ENCODE data around the gene FBXW4.

Gene FBXW4

DNA sequence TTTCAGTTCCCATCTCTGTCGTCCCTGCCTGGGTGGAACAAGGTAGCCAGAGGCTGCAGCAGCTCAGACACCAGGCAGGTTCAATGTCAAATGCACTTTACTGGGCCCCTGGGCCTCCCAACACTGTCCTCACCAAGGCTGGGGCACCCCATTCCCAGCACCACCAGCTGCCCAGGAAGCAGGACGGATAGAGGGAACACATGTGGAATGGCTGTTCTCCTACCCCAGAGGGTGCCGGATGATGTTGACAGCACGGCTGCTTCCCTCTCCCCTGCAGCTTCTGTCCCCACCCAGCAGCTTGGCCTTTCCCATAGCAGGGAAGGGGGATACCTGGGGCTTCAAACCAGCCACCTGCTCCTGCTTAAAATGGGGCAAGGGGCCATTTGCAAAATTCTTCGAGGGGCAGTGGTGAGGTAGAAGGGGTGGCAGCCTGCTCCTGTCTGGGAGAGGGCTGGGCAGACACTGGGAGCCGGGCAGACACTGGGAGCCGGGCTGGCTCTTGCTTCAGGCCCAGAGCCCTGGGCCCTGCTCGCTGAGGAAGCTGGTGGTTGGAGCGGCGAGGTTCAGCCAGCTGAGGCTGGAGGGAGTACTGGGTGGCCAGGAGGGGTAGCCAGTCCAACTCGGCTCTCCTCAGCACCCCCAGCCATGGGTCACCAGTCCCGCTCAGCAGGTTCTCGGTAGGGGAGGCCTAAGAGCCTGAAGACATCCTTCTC, 116.0 kb downstream of the FBXW4 start:
- DNase-seq = no peak

DNA sequence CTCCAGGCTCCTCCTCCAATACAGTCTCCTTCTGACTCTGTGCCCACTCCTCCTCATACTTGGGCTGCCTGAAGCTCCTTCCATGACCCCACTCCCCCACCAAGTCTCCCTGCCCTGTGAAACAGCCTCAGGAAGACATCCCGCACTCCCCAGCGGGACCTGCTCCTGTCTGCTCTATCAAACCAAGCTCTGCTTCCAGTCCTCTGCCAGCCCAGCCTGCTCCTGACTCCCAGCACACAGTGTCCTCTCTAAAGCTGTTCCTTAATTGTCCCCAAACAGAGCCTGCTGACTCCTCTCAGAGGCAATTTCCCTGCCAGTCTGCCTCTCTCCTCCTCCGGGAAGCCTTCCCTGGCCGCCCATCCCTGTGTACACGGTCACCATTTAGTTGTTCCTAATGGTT, 116.8 kb downstream of the FBXW4 start:
- no peak for DNase-seq

DNA sequence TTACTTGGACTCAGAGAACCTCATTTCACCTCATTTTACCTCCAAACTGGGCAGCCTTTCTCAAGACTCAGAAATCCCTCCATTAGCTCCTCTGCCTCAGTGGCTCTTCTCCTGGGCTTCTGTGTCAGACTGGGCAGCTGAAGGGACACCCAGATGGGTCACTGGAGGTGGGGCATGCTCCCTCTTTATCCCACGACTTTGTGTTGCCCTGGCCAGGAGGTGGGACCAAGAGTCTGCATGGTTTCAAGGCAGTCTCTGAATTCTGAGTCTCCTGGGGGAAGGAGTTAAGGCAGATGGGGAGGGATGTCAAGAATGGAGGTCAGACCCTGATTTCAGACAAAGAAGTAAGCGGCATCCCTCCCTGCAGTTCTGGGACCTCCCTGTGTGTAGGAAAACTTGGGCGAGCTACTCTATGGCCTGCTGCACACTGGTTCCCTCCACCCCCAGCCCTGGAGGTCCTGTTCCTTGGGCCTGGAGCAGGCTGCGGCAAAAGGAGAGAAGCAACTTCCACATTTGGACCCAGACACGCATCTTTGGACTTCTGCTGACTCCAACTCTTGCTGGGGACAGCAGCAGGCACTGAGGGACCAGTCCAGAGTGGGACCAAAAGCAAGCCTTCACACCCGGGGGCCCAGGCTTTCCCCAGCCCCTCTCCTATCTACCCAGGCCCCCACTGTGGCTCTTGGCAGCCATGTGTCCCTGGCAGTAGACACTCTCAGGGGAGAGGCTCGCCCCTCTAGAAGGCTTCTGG, 117.7 kb downstream of the FBXW4 start:
- no peak for DNase-seq

DNA sequence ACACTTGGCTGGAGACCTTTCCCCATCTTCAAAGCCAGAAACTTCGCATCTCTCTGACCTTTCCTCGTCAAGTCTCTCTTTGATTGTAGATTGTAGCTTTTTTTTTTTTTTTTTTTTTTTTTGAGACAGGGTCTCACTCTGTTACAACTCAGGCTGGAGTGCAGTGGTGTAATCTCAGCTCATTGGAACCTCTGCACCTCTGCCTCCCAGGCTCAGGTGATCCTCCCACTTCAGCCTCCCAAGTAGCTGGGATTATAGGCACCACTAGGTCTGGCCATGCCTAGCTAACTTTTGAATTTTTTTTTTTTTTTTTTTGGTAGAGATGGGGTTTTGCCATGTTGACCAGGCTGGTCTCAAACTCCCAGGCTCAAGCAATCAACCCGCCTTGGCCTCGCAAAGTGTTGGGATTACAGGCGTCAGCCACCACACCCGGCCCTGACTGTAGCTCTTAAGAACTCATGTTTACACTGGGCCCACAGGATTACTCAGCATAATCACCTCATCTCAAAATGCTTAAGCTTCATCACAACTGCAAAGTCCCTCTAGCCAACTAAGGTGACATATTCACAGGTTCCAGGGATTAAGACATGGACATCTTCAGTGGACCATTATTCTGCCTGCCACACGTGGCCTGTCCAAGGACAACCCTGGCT, 118.6 kb downstream of the FBXW4 start:
- DNase-seq = no peak

DNA sequence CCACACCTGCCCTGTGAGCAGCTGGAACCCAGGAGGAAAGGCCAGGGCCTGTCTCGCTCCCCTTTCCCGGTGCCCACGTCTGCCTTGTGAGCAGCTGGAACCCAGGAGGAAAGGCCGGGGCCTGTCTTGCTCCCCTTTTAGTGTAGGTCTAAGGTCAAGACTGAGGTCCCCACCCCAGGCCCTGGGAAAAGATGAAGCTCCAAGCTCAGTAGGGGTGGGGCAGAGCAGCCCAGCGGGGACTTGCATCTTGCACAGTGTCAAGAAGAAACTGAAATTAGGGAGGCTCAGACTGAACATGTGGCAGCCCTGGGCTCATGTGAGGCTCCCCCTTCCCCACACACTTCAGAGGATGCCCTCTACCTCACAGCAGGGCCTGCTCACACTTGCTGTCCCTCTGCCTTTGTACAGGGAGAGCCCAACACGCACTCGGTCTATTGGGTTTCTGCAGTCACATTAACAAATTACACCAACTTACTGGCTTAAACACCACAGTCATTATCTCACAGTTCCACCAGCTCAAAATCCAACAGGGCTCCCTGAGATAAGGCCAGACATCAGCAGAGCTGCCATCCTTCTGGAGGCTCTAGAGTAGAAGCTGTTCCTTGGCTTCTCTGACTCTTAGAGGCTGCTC, 119.3 kb downstream of the FBXW4 start:
- no peak for DNase-seq

DNA sequence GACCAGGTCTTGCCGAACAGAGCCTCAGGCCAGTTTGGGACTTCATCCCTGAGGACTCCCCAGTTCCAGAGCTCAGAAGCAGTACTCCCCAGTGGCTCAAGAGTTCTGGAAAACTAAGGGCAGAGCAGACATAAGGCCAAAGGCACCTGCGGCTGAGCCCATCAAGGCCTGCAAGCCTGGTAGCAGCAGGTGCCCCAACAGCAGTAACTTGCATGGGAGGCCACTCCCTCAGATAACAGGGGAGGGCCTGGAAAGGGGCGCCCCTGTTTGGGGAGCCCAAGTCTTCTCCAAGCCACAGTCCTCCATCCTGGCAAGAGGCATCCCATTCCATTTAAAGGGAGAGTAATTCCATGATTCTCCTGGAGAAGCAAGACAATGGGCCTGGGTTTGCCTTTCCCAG, 119.9 kb downstream of the FBXW4 start:
- DNase-seq = no peak

DNA sequence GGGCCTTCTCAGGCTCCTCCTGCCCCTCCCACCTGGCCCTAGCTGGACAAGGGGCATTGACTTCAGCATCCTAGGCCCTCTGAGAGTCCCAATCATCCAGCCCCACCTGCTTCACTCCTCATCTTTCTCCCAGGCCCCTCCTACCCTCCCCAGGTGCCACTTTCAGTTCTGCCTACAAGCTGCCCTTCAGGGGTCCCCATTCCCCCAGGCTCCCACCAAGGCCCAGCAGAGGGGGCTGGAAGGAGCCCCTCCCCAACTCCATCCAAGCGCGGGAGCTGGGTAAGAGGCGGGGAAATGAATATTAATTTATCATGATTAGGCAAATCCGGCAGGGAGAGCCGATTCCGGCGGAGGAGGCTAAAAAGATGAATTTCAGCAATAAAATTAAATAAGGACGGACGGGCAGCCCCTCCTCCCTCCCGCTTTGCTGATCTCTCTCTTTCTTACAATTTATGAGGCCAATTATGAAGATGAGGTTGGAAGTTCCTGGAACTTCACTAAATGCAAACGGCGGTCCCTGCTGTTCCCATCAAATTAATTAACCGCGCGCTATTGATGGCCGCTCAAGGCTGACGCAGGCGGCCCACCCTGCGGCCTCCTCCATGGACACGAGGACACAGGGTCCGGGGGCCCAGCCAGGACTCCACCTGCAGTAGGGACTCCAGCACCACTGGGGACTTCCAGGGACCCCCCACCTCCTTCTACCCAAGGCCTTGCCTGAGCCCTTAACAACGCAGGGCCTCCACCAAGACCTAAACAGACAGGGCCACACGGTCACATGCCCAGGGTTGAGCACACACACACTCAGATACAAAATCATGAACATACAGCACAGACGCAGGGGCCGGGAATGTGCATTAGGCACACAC, 120.9 kb downstream of the FBXW4 start:
- DNase-seq = no peak

- DNase-seq = no peak
Observed at GRCh38 chr10:101572785-101573184, 122.2 kb downstream of the FBXW4 start.

GRCh38 chr10:101572126-101572525, 122.8 kb downstream of the FBXW4 start:
- no peak for DNase-seq

- no peak for DNase-seq
Observed at GRCh38 chr10:101571271-101571925, 123.6 kb downstream of the FBXW4 start.

- no peak for DNase-seq
Observed at GRCh38 chr10:101570428-101571270, 124.3 kb downstream of the FBXW4 start.

DNA sequence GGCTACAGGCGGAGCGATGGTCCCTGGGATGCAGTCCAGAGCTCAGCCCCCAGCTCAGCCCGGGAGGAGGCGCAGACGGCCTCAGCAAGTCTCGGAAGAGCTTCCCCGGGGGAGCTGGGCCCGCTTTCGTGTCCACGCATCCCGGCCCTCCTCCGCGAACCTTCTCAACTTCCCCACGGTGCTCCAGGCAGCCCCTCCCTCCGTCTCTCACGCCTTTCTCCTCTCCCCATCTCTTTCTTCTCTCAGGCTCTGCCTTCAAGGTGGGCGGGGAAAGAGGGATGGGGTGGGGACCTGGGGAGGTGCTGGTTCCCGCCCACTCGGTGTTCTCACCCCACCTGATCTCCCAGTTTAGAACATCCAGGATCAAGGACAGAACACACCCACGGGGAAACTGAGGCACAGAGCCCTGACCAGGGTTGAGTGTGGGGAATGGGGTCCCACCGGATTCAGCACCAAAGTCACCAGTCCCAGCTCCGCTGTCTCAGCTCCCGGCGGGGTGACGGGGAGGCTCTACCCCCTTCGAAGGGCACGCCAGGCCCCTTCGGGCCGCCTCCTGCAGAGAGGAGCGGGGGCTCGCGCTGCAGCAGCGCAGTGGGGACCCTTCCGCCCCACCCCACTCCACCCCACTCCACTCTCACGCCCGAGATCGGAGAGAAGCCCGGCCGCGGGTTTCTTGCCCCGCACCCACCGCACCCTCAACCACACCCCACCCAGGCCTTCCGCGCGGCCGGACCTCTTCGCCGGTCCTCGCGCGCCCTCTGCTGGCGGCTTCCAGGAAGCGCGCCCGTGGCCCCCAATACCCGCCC, 125.1 kb downstream of the FBXW4 start:
- DNase-seq = peak; percentile 94

DNA sequence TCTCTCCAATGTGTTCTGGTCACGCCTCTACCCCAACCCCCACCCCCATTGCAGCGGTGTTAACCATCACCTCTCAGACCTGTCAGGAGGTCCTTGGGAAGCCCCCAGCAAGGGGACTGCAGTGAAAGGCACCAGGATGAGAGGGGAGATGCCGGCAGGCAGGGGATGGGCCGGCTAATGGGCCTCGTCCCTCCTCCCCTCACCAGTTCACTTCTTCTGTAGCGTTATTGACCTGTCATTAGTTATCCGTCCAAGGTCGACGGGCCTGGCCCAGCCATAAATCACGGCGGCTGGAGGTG, 125.7 kb downstream of the FBXW4 start:
- no peak for DNase-seq

DNA sequence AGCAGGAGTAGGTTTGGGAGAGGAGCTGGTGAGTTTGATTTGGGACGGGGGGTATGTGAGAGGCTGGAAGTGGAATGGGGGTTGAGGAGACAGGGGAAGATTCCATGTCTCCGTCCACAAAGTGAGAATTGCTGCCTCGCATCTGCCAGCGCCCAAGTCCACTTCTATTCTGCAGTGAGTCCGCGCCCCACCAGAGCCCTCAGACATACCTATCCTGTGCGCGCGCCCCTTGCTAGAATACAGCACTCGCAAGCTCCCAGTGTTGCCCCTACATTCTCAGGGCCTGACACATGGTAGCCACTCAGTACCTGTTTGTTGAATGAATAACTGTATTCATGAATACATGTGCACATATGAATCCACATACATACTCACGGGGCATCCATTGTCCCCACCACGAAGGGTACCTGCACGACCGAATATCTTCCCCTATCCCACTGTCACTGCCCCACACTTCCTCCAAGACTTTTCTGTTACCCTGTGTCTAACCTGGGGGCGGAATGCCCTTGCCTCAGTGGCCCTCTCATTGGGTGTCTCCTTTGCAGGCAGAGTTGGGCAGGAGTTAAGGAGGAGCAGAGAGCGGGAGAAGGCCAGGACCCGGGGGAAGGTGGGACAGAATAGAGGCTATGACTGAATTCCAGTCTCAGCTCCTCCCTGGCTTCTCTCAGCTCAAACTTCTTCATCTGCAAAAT, 126.8 kb downstream of the FBXW4 start:
- DNase-seq = no peak

DNA sequence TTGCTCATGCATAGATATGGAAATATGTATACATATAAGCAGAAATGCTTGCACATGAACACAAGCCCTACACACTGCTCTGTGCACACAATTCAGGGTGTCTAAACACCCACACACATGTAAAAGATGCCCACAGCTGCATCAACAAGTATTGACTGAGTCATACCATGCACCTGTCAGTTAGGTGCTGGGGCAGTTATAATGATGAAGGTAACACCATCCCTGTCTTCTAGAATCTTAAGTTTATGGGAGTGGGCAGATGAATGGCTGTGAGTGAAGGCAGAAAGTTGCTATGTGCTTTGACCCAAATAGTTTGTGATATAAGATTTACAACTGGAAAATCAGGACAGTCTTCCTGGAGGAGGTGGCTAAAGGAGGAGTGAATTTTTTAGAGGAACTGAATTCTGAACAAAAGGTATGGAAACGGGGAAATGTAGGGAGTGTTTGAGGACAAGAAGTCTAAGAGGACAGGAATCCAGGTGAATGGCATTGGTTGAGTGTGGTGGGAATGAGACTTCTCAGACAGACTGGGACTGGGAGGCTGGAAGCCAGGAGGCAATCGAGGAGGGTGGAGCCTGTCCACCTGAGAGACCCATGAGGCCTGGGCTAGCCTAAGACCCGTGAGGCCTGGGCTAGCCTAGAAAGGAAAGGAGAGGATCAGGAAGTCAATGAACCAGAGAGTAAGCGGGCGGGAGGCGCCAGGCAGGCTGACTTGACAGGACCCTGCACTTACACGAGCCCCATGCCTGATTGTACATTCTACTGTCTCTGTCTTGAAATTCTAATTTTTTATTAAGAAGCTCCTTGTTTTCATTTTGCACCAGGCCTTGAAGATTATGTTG, 127.6 kb downstream of the FBXW4 start:
- DNase-seq = no peak

DNA sequence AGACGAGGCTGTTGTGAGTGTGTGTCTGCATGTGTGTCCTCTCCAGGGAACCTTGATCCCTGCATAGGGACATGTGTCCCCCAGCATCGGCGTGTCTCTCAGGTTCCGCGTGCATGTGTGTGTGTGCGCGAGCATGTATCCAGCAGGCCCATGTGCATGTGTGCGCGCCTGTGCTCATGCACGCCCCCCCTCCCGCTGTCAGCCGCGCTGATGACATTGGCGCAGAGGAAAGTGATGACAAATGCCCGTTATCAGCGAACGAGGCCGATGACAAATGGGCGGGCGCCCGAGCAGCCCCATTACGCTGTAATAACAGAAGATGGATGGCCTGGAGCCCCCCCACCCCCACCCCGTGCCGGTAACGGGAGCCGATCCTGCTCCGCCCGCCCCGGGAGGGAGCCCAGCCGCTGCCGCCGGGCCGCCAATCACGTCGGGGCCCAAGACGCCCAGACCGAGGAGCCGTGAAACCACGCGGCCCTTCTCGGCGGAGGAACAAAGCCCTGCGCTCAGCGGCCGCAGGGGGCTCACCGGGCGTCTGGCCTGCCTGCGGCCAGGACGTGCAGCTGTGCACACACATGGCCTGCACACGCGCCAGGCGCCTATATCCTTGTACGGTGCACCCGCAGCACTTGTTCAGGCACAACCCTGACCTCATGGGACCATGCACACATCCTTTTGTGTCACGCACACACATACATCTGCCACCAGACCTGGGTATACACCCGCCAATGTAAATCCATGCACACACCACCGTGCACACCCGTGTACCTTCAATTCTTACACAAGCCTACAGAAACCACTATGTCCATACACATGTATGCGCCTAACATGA, 128.4 kb downstream of the FBXW4 start:
- DNase-seq = no peak

DNA sequence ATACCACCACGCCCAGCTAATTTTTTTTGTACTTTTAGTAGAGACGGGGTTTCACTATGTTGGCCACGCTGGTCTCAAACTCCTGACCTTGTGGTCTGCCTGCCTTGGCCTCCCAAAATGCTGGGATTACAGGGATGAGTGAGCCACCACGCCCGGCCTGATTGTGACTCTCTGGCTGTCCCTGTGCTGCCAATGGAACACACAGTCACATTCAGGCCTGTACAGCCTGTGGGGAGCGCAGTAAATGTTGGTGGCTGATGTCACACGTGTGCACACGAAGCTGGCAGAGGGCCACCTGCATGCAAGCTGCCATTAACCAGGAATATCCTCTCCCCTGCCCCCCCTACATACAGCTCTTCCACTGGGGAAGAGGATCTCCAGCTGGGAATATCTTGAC, 129.0 kb downstream of the FBXW4 start:
- no peak for DNase-seq

DNA sequence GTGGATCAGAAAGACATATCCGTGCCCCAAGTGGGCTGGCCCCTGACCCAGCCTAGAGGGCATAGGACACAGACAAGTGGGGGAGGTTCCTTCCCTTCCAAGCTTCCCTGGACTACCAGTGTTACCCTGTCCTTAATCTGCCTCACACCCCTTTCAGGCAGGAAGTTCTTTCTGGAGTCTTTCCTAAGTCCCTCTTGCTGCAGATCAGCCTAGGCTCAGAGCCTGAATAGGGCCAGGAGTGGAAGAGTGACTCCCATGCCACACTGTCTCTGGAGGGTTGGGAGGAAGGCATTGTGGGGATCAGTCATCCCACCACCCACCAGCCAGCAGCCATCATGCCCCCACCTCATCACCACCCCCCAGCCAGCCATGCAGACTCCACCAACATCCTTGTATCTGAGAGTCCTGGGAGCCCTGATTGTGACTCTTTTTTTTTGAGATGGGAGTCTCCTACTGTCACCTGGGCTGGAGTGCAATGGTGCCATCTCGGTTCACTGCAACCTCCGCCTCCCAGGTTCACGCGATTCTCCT, 129.5 kb downstream of the FBXW4 start:
- no peak for DNase-seq

Data from activated CD8-positive, alpha-beta memory T cell treated with anti-CD3 and anti-CD28 coated beads for 24 hours (primary cell).